Heart left ventricle (tissue), 16 donors: ENCODE measurements around the gene DAAM1. TPM values are rescaled to one million over a fixed set of nuclear protein-coding genes. Genes with fewer than 3 reads are reported as not detected.

Experiments used
- ATAC-seq, 4 donors: fragments of 200-7000 bp; cut with Tn5 transposase; one replicate each; pipeline ENCODE4 v1.9.1; 2020 to 2022; ENCODE audit warnings: moderate library complexity in 4 of 4, mild to moderate bottlenecking in 3 of 4, moderate number of reproducible peaks in 1 of 4
- DNase-seq, 5 donors: peaks; one replicate each; pipeline ENCODE4 v3.0.0-alpha.2; 2020
- H3K27ac ChIP-seq, 12 donors: fragments of 200-600 bp; sonication (generic) in 4 of 12; one replicate each; pipeline versions ENCODE4 v1.5.0 to v1.8.0; 2016 to 2022; ENCODE audit warnings: mild to moderate bottlenecking in 2 of 12
- H3K27me3 ChIP-seq, 9 donors: fragments of 200-600 bp; sonication (generic) in 2 of 9; one replicate each; pipeline versions ENCODE4 v1.5.1 to v1.8.0; 2016 to 2022; ENCODE audit warnings: mild to moderate bottlenecking in 3 of 9
- H3K36me3 ChIP-seq, 9 donors: fragments of 200-600 bp; sonication (generic) in 2 of 9; one replicate each; pipeline versions ENCODE4 v1.5.0 to v1.8.0; 2018 to 2022; ENCODE audit warnings: mild to moderate bottlenecking in 2 of 9
- H3K4me1 ChIP-seq, 12 donors: fragments of 200-600 bp; sonication (generic) in 4 of 12; one replicate each; pipeline versions ENCODE4 v1.5.0 to v1.8.0; 2016 to 2022; ENCODE audit warnings: mild to moderate bottlenecking in 3 of 12
- H3K4me3 ChIP-seq, 12 donors: fragments of 200-600 bp; sonication (generic) in 4 of 12; one replicate each; pipeline versions ENCODE4 v1.5.0 to v1.8.0; 2017 to 2022; ENCODE audit warnings: mild to moderate bottlenecking in 9 of 12, moderate library complexity in 4 of 12
- H3K9me3 ChIP-seq, 12 donors: fragments of 200-600 bp; sonication (generic) in 4 of 12; one replicate each; pipeline versions ENCODE4 v1.5.0 to v1.8.0; 2016 to 2022; ENCODE audit warnings: mild to moderate bottlenecking in 1 of 12
- CTCF ChIP-seq, 12 donors: fragments of 200-600 bp; sonication (generic) in 4 of 12; IDR thresholded peaks; one replicate each; pipeline versions ENCODE4 v1.5.0 to v1.8.0; 2018 to 2022; ENCODE audit warnings: antibody characterized with exemption in 12 of 12, mild to moderate bottlenecking in 5 of 12
- POLR2A ChIP-seq, 2 donors: fragments of 450-650 bp; IDR thresholded peaks; one replicate each; pipeline ENCODE4 v1.6.1; 2017; ENCODE audit warnings: antibody characterized with exemption in 2 of 2, mild to moderate bottlenecking in 2 of 2, moderate library complexity in 2 of 2
- WGBS, 4 donors: extraction: QIAGEN DNeasy Blood & Tissue Kit in 2 of 4; methylation state at CpG; one replicate each; pipeline versions ENCODE4 v1.1.5 to v1.1.7; 2013 to 2018; 5-methylcytosine and 5-hydroxymethylcytosine counted together
- intact Hi-C, 10 donors: fragments of 100-400 bp; cut with DNase I; formaldehyde crosslinking; loops; one replicate each; pipeline versions ENCODE4 v1.11.1 to v1.14.2; 2022
- polyA plus RNA-seq, 2 donors: library from polyadenylated mRNA; stranded (reverse); fragments of 200-250 nt; gene quantifications; one replicate each; pipeline ENCODE4 v1.2.3, GENCODE V29; 2013
- total RNA-seq, 9 donors: library from RNA; depleted of rRNA in 2 of 9; stranded (reverse); fragments of >200 nt in 2 of 9; fragmentation: NEBNext Ultra II Directional in 3 of 9; extraction: Animal tissue kit (Norgen Biotek cat#: 25700) in 3 of 9; gene quantifications; one replicate each; pipeline versions ENCODE4 v1.1.0 to v1.2.4, GENCODE V29; 2016 to 2023
- donor health status: ischemic (EF 13 %, LVEDD 7.1; RV severe dilation, severe dysfunction).
- donor health status: healthy with polysubstance abuse.
- donor health status: DM: no; HTN: yes; CAD: no.
- donor health status: DM: no; HTN: no; CAD: no.
- donor health status: ischemic (EF 25% LVEDD 6.9; RV normal size, moderate dysfunction).
- donor health status: ischemic (EF 25% LVEDD 5.7; RV mildly dilated, moderate dysfunction).
- donor health status: healthy.
- donor health status: DM: yes; HTN: yes; CAD: no.
- donor health status: ischemic (EF 35%, LVEDD 5.7; RV mildly dilated, moderate dysfunction).
- donor health status: nonischemic (EF 11% LVEDD 7.7; RV severe dilation, severe dysfunction).
- donor health status: DM: yes; HTN: yes; CAD: no.
- donor health status: PGD.
- donor health status: ischemic (EF 29% LVEDD 5.4; RV normal size, mild dysfunction).
- donor health status: nonischemic (EF 23%, LVEDD 6.1; RV moderate dilation, normal function).

Gene DAAM1
- total and polyA plus RNA-seq, 11 donors: 18.2 to 92.6 (median 67.2) TPM

GRCh38 chr14:59342516-59343484, 154.3 kb downstream of the DAAM1 start:
- intact Hi-C loops: no loop called here
- Histone ChIP-seq H3K27me3 (no peaks in the 10 kb centered on the region), H3K4me1 (peaks cover 0 to 74% (median 40%) of the 10 kb centered on the region in 12 donors), H3K36me3 (peaks cover 0 to 55% (median 38%) of the 10 kb centered on the region in 9 donors), H3K9me3 (no peaks in the 10 kb centered on the region), H3K4me3 (no peak overlapping the region), H3K27ac (peak overlapping the region in 11 of 12 donors; percentile 42 to 87 (median 69))
- ATAC-seq (peak; percentile 78 to 92 (median 84)), DNase-seq (peak in 4 of 5 donors; percentile 43 to 70 (median 58))
- no peak for TF ChIP-seq CTCF (IDR thresholded peaks at IDR 0.05)
- TF ChIP-seq POLR2A (IDR thresholded peaks at IDR 0.05): no peak
- WGBS, 4 donors: 56 to 69% (median 66%) methylated on average over 11 of the region's 11 CpGs

- intact Hi-C loops: no loop called here
- DNase-seq (peak in 4 of 5 donors; percentile 38 to 62 (median 56)), ATAC-seq (peak; percentile 35 to 66 (median 48))
- Histone ChIP-seq H3K9me3 (no peaks in the 10 kb centered on the region), H3K4me1 (peaks cover 0 to 72% (median 42%) of the 10 kb centered on the region in 12 donors), H3K36me3 (peaks cover 0 to 58% (median 40%) of the 10 kb centered on the region in 9 donors), H3K27me3 (no peaks in the 10 kb centered on the region), H3K27ac (peak overlapping the region in 11 of 12 donors; percentile 42 to 87 (median 69)), H3K4me3 (no peak overlapping the region)
- TF ChIP-seq POLR2A (IDR thresholded peaks at IDR 0.05) (no peak), CTCF (IDR thresholded peaks at IDR 0.05) (no peak)
- 53 to 72% (median 62%) methylated on average over 3 of the region's 3 CpGs for WGBS, 4 donors
Observed at GRCh38 chr14:59343585-59343984, 155.1 kb downstream of the DAAM1 start.

- no peak for ATAC-seq
- H3K4me1 ChIP-seq: peaks cover 0 to 74% (median 47%) of the 10 kb centered on the region in 12 donors
- peak overlapping the region in 11 of 12 donors; percentile 42 to 87 (median 69) for H3K27ac ChIP-seq
Observed at GRCh38 chr14:59344016-59344415, 155.5 kb downstream of the DAAM1 start.

More at GRCh38 chr14:59344016-59344415, 155.5 kb downstream of the DAAM1 start:
- no peak for DNase-seq
- no peaks in the 10 kb centered on the region for H3K27me3 ChIP-seq
- TF ChIP-seq POLR2A (IDR thresholded peaks at IDR 0.05) (no peak), CTCF (IDR thresholded peaks at IDR 0.05) (no peak)
- H3K4me3 ChIP-seq: no peak overlapping the region
- no peaks in the 10 kb centered on the region for H3K9me3 ChIP-seq
- intact Hi-C loops: no loop called here
- WGBS, 4 donors: 80 to 93% (median 88%) methylated on average over 4 of the region's 4 CpGs
- peaks cover 0 to 58% (median 43%) of the 10 kb centered on the region in 9 donors for H3K36me3 ChIP-seq
